ENCODE data around the gene IFNA6. TPM values are rescaled to one million over a fixed set of nuclear protein-coding genes. Genes with fewer than 3 reads are reported as not detected.

The IFNA6 gene
- total RNA-seq, 1 donor = 0.10 TPM

DNA sequence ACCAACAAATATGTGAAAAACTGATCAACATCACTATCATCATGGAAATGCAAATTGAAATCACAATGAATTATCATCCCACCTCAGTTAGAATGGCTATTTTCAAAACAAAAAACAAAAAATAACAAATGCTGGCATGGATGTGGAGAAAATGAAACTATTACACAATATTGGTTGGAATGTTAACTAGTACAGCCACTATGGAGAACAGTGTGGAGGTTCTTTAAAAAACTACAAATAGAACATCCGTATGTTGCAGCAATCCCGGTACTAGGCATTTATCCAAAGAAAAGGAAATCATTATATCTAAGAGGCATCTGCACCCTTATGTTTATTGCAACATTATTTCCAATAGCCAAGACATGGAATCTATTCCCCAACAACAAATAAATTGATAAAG lies 36.5 kb downstream of the IFNA6 start:
- no peaks in the 10 kb centered on the region for H3K4me1 ChIP-seq (ENCODE audit: insufficient read depth, low read length)
- no peak overlapping the region for H3K4me3 ChIP-seq (ENCODE audit: low read length)
- no peaks in the 10 kb centered on the region for H3K9me3 ChIP-seq (ENCODE audit: low read depth, low read length)
- H3K27me3 ChIP-seq (ENCODE audit: insufficient read depth, low read length) = peaks cover 3% of the 10 kb centered on the region

DNA sequence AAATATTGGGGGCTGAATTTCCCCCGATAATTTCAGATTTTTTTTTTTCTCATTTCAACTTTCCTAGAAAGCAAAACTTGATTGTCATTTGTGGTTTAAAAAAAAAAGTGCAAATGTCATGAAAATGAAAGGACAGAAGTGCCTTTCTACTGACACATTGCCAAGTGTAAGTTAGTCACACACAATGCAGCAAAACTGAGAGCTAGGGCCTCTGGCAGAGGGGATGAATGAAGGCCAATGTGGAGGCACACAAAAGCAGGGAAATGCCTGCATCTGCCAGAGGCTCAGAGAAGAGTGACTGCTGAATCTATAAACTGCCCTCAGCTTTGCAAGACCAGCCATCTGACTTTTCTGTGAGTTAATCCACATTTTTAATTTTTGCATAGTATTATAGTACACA lies 38.8 kb downstream of the IFNA6 start:
- Histone ChIP-seq H3K9me3 (ENCODE audit: low read depth, low read length) (no peaks in the 10 kb centered on the region), H3K27me3 (ENCODE audit: insufficient read depth, low read length) (peaks cover 3% of the 10 kb centered on the region), H3K4me1 (ENCODE audit: insufficient read depth, low read length) (no peaks in the 10 kb centered on the region), H3K4me3 (ENCODE audit: low read length) (no peak overlapping the region)

DNA sequence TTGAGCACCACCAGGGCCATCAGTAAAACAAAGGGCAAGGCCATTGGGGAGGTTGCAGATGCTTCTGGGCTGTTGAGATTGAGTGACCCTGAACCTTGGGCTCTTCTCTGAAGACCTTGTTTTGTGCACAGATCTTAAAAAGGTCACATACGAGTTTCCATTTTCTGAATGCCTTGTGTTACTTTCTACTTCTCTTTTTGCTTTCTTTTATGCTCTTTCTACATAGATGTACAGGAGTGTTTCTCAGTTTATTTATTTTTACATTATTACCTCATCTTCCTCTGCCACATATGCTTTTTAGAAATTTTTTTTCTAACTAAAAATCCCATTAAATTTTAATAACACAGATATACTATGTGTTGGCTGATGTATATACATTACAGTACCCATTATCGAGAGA lies 45.5 kb downstream of the IFNA6 start, which contains the start of gene IFNA5:
TSS of gene IFNA5 (minus strand) at position 101 of the 400 bp plus-strand sequence. CDS start at position 44, 57 bp downstream.
- Histone ChIP-seq H3K9me3 (ENCODE audit: low read depth, low read length) (no peaks in the 10 kb centered on the region), H3K4me1 (ENCODE audit: insufficient read depth, low read length) (no peaks in the 10 kb centered on the region), H3K4me3 (ENCODE audit: low read length) (no peak within 1 kb of the TSS), H3K27me3 (ENCODE audit: insufficient read depth, low read length) (peaks cover 26% of the 10 kb centered on the region)

Other genes with a start within 250 kb of the IFNA6 start
- gene IFNW1, start 209.1 kb downstream of the IFNA6 start, total RNA-seq = 0.10 TPM
- gene IFNA21, start 184.2 kb downstream of the IFNA6 start, total RNA-seq = not detected
- not detected for gene IFNA4, start 163.3 kb downstream of the IFNA6 start, total RNA-seq
- gene IFNA7, start 148.7 kb downstream of the IFNA6 start, total RNA-seq = not detected
- not detected for gene IFNA10, start 143.7 kb downstream of the IFNA6 start, total RNA-seq
- gene IFNA16, start 133.6 kb downstream of the IFNA6 start, total RNA-seq = not detected
- not detected for gene IFNA17, start 122.7 kb downstream of the IFNA6 start, total RNA-seq
- not detected for gene IFNA14, start 110.9 kb downstream of the IFNA6 start, total RNA-seq
- gene IFNA5, start 45.6 kb downstream of the IFNA6 start, total RNA-seq = 0.10 TPM
- 22.0 TPM for gene KLHL9, start 15.5 kb downstream of the IFNA6 start, total RNA-seq
- gene IFNA13, start 17.2 kb upstream of the IFNA6 start, total RNA-seq = not detected
- 0.21 TPM for gene IFNA2, start 34.5 kb upstream of the IFNA6 start, total RNA-seq
- gene IFNA8, start 58.2 kb upstream of the IFNA6 start, total RNA-seq = not detected
- gene IFNA1, start 89.6 kb upstream of the IFNA6 start, total RNA-seq = not detected
- not detected for gene IFNE, start 131.4 kb upstream of the IFNA6 start, total RNA-seq

Data from mononuclear cell (primary cell).